ENCODE measurements around the gene C2orf74. TPM values are rescaled to one million over a fixed set of nuclear protein-coding genes. Genes with fewer than 3 reads are reported as not detected.

The C2orf74 gene
- 6.0 to 6.6 TPM (median 6.0 TPM) in 3 replicates for total RNA-seq

DNA sequence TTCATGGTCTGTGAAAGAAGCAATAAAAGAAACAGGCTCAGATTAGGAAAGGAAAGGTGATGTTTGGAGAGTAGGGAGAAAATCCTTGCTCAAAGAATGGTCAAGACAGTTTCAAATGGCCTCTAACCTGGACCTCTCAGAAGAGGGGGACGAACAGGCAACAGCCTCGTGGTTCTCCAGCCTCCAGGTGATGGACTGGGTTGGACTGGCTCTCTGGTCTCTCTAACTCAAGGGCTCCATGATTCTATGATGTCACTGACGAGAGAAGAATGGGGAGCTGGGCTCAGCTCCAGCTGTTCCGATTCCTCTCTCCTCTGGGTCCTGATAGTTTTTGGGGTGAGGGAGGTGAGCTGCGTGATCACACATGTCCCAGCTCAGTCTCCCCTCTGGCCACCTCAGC lies at the start of gene C2orf74:
Gene C2orf74, plus strand, starts transcription at position 301 of the 400 bp plus-strand sequence. CDS start 327 bp downstream, outside the sequence.
- no peak for DNase-seq (ENCODE audit: low spot score in 2 of 2, unreplicated experiment in 2 of 2)
- H3K27me3 Mint-ChIP-seq (ENCODE audit: low read depth), result no peaks in the 10 kb centered on the region
- H3K4me3 Mint-ChIP-seq, result no peak within 1 kb of the TSS
- H3K4me1 Mint-ChIP-seq, result no peaks in the 10 kb centered on the region
- peaks cover 38% of the 10 kb centered on the region for H3K36me3 Mint-ChIP-seq
- TF ChIP-seq, protein P1, sequence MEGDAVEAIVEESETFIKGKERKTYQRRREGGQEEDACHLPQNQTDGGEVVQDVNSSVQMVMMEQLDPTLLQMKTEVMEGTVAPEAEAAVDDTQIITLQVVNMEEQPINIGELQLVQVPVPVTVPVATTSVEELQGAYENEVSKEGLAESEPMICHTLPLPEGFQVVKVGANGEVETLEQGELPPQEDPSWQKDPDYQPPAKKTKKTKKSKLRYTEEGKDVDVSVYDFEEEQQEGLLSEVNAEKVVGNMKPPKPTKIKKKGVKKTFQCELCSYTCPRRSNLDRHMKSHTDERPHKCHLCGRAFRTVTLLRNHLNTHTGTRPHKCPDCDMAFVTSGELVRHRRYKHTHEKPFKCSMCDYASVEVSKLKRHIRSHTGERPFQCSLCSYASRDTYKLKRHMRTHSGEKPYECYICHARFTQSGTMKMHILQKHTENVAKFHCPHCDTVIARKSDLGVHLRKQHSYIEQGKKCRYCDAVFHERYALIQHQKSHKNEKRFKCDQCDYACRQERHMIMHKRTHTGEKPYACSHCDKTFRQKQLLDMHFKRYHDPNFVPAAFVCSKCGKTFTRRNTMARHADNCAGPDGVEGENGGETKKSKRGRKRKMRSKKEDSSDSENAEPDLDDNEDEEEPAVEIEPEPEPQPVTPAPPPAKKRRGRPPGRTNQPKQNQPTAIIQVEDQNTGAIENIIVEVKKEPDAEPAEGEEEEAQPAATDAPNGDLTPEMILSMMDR (IDR thresholded peaks at IDR 0.05; ENCODE audit: unreplicated experiment), result no peak
- no peak within 1 kb of the TSS for H3K27ac Mint-ChIP-seq
- H3K9me3 Mint-ChIP-seq, result peaks cover 9% of the 10 kb centered on the region

DNA sequence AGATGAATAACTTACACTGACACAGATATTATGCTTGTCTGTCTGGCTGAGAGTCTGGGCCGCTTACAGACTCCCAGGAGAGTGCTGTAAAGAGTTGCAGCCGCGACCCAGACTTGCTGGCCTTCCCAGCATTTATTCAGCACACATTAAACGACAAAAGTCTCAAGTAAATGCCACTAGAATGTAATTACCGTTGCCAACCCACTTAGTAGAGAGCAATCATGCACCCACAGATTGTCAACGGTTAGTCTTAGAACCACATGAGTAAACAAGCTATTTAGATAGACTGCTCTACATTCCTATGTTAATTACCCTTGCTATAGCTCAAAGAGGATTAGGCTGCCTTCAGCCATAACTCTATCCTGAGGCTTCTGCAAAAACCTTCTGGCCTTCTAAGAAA lies 47.8 kb upstream of the C2orf74 start:
- H3K9me3 Mint-ChIP-seq, result peaks cover 28% of the 10 kb centered on the region
- H3K4me3 Mint-ChIP-seq, result no peak overlapping the region
- no peak overlapping the region for H3K27ac Mint-ChIP-seq
- H3K36me3 Mint-ChIP-seq, result peaks cover 55% of the 10 kb centered on the region
- DNase-seq (ENCODE audit: low spot score in 2 of 2, unreplicated experiment in 2 of 2), result no peak
- peaks cover 7% of the 10 kb centered on the region for H3K4me1 Mint-ChIP-seq
- TF ChIP-seq, protein P1 (IDR thresholded peaks at IDR 0.05; ENCODE audit: unreplicated experiment), result no peak
- no peaks in the 10 kb centered on the region for H3K27me3 Mint-ChIP-seq (ENCODE audit: low read depth)

DNA sequence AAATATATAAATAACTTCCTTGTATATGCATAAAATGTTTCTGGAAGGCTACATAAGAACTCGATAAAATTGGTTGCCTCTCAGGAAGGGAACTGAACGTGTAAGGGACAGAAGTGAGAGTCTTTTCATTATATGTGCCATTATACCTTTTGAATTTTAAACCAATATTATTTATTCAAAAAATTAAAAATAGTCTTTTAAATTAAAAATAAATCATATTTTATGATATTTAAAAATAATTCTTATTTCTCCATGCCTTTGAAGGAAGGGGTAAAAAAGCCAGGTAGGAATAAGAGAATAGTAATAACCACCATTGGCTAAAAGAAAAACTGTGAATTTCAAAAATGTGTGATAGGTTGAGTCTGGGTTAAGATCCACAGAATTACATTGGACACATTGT lies 45.7 kb upstream of the C2orf74 start:
- DNase-seq (ENCODE audit: low spot score in 2 of 2, unreplicated experiment in 2 of 2), result no peak
- peaks cover 53% of the 10 kb centered on the region for H3K36me3 Mint-ChIP-seq
- no peak overlapping the region for H3K4me3 Mint-ChIP-seq
- H3K9me3 Mint-ChIP-seq, result peaks cover 27% of the 10 kb centered on the region
- no peaks in the 10 kb centered on the region for H3K27me3 Mint-ChIP-seq (ENCODE audit: low read depth)
- H3K27ac Mint-ChIP-seq, result no peak overlapping the region
- TF ChIP-seq, protein P1 (IDR thresholded peaks at IDR 0.05; ENCODE audit: unreplicated experiment), result no peak
- peaks cover 9% of the 10 kb centered on the region for H3K4me1 Mint-ChIP-seq

DNA sequence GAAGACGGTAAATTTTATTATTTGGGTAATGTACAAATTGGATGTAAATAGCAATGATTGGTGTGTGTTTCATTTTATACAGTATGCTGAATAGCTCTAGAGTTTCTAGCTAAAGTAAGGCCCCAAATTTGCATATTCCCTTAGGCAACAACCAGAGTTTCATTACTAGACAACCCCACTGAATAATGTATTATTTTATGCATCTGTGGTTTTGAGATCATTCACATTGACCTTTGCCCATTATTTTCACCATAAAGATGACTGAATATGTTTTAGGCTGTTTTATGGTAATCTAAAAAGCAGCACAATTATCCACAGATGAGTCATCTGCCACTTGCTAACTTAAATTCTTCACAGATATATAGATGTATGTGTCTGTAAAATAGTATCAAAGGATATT lies 44.5 kb upstream of the C2orf74 start:
- Mint-ChIP-seq H3K36me3 (peaks cover 44% of the 10 kb centered on the region), H3K4me3 (no peak overlapping the region), H3K4me1 (peaks cover 9% of the 10 kb centered on the region), H3K27me3 (ENCODE audit: low read depth) (no peaks in the 10 kb centered on the region), H3K9me3 (peaks cover 17% of the 10 kb centered on the region), H3K27ac (no peak overlapping the region)
- TF ChIP-seq, protein P1 (IDR thresholded peaks at IDR 0.05; ENCODE audit: unreplicated experiment), result no peak
- no peak for DNase-seq (ENCODE audit: low spot score in 2 of 2, unreplicated experiment in 2 of 2)

DNA sequence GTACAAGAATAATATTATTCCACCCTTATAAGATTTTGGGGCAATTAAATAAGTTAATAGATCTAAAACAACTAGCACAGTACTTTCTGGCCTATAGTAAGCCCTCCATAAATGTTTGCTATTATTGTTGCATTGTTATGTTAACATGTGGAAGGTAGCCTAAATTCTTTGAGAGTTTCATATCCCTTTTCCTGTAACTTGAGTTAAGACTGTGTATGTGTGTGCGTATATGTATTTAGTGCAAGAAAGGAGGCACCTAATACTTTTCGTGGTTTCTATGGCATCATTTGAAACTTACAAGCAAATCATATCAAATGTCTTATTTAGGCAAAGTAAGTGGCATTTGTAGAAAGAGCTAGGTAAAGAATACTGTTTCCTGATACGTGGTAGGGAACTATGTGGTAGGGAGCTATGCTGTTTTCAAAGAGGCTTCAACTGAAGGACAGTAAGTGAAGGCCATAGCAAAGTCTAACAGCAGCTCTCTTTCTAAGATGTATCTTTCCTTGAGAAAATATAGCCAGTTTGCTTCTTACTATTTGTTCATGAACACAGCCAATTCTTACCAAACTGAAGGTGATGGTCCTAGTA lies 36.8 kb upstream of the C2orf74 start:
- peaks cover 1% of the 10 kb centered on the region for H3K4me1 Mint-ChIP-seq
- TF ChIP-seq, protein P1 (IDR thresholded peaks at IDR 0.05; ENCODE audit: unreplicated experiment), result no peak
- H3K27ac Mint-ChIP-seq, result no peak overlapping the region
- H3K27me3 Mint-ChIP-seq (ENCODE audit: low read depth), result no peaks in the 10 kb centered on the region
- no peak overlapping the region for H3K4me3 Mint-ChIP-seq
- H3K36me3 Mint-ChIP-seq, result peaks cover 11% of the 10 kb centered on the region
- DNase-seq (ENCODE audit: low spot score in 2 of 2, unreplicated experiment in 2 of 2), result no peak
- peaks cover 13% of the 10 kb centered on the region for H3K9me3 Mint-ChIP-seq

Data from mesothelial cell of epicardium (in vitro differentiated cells).